HepG2 (cell line): ENCODE results near the gene DNAJB2. TPM values are rescaled to one million over a fixed set of nuclear protein-coding genes. Genes with fewer than 3 reads are reported as not detected.

Experiments used
- ATAD3A ChIP-seq: sonication (generic); formaldehyde crosslinking; IDR thresholded peaks from 2 replicates; pipeline ENCODE4 v1.4.0; 2020; ENCODE audit warnings: missing genetic modification reagents
- ATF1 ChIP-seq: IDR thresholded peaks from 2 replicates; pipeline ENCODE4 v1.6.1; 2016; ENCODE audit warnings: mild to moderate bottlenecking, control low read depth
- CBFB ChIP-seq: sonication (generic); formaldehyde crosslinking; IDR thresholded peaks from 2 replicates; pipeline ENCODE4 v1.4.0; 2020; ENCODE audit warnings: missing genetic modification reagents
- EP300 ChIP-seq, 3 experiments: sonication (generic) in 1 of 3; formaldehyde crosslinking in 1 of 3; IDR thresholded peaks; 2 replicates each; pipeline versions ENCODE4 v1.5.1 to v1.6.1; 2011 to 2020; ENCODE audit warnings: low read depth in 2 of 3, low read length in 2 of 3, borderline replicate concordance in 1 of 3, improper control_type of control experiment in 1 of 3, mild to moderate bottlenecking in 1 of 3, missing genetic modification reagents in 1 of 3, moderate library complexity in 1 of 3
- ERF ChIP-seq: IDR thresholded peaks from 2 replicates; pipeline ENCODE4 v1.6.1; 2018; ENCODE audit warnings: missing biosample characterization, missing genetic modification reagents
- FOXK2 ChIP-seq: fragments of 450-650 bp; IDR thresholded peaks from 2 replicates; pipeline ENCODE4 v1.6.1; 2016
- KMT2B ChIP-seq: IDR thresholded peaks from 2 replicates; pipeline ENCODE4 v1.6.1; 2016; ENCODE audit warnings: missing genetic modification reagents, missing compliant biosample characterization
- ONECUT2 ChIP-seq: sonication (generic); formaldehyde crosslinking; IDR thresholded peaks from 2 replicates; pipeline ENCODE4 v1.4.0; 2020; ENCODE audit warnings: missing genetic modification reagents
- PCBP2 ChIP-seq: fragments of 200-400 bp; formaldehyde crosslinking; optimal IDR thresholded peaks from 2 replicates; pipeline ENCODE3; 2018; ENCODE audit warnings: low read length, low read depth; ENCODE audit not compliant: poor library complexity, severe bottlenecking
- SMAD3 ChIP-seq: sonication (generic); formaldehyde crosslinking; IDR thresholded peaks from 2 replicates; pipeline ENCODE4 v1.4.0; 2020; ENCODE audit warnings: missing genetic modification reagents
- SRSF9 ChIP-seq: fragments of 200-400 bp; formaldehyde crosslinking; IDR thresholded peaks from 2 replicates; pipeline ENCODE4 v1.6.1; 2018; ENCODE audit warnings: borderline replicate concordance, mild to moderate bottlenecking, low read depth, low read length; ENCODE audit not compliant: insufficient read depth, poor library complexity, severe bottlenecking
- ZBTB21 ChIP-seq: sonication (generic); formaldehyde crosslinking; IDR thresholded peaks from 2 replicates; pipeline ENCODE4 v1.4.0; 2020; ENCODE audit warnings: missing genetic modification reagents
- ZNF101 ChIP-seq: sonication (generic); formaldehyde crosslinking; IDR thresholded peaks from 2 replicates; pipeline ENCODE4 v1.4.0; 2020; ENCODE audit warnings: mild to moderate bottlenecking, low read depth, missing genetic modification reagents, borderline replicate concordance
- ZNF180 ChIP-seq: sonication (generic); formaldehyde crosslinking; IDR thresholded peaks from 2 replicates; pipeline ENCODE4 v1.4.0; 2020; ENCODE audit warnings: low read depth, missing genetic modification reagents, borderline replicate concordance
- ZNF225 ChIP-seq: sonication (generic); formaldehyde crosslinking; IDR thresholded peaks from 2 replicates; pipeline ENCODE4 v1.4.0; 2020; ENCODE audit warnings: mild to moderate bottlenecking, missing genetic modification reagents
- ZNF274 ChIP-seq: sonication (generic); formaldehyde crosslinking; IDR thresholded peaks from 2 replicates; pipeline ENCODE4 v1.5.1; 2020; ENCODE audit warnings: mild to moderate bottlenecking, missing genetic modification reagents
- ZNF326 ChIP-seq: sonication (generic); formaldehyde crosslinking; IDR thresholded peaks from 2 replicates; pipeline ENCODE4 v1.4.0; 2020; ENCODE audit warnings: missing genetic modification reagents, borderline replicate concordance
- ZNF367 ChIP-seq: sonication (generic); formaldehyde crosslinking; IDR thresholded peaks from 2 replicates; pipeline ENCODE4 v1.4.0; 2020; ENCODE audit warnings: missing genetic modification reagents, borderline replicate concordance
- ZNF878 ChIP-seq: sonication (generic); formaldehyde crosslinking; IDR thresholded peaks from 2 replicates; pipeline ENCODE4 v1.8.1; 2023; ENCODE audit warnings: mild to moderate bottlenecking, missing genetic modification reagents, moderate library complexity
- ZNF883 ChIP-seq: sonication (generic); formaldehyde crosslinking; IDR thresholded peaks from 2 replicates; pipeline ENCODE4 v1.5.1; 2020; ENCODE audit warnings: mild to moderate bottlenecking, missing genetic modification reagents; ENCODE audit errors: not compliant biosample characterization
- polyA plus RNA-seq, 8 experiments: library from polyadenylated mRNA; depleted of rRNA in 3 of 8; stranded (reverse) in 7 of 8; unstranded in 1 of 8; fragments of >200 nt; fragmentation: Illumina TruSeq in 4 of 8; extraction: Trizol in 4 of 8; gene quantifications; 2 replicates each; pipeline versions ENCODE4 v1.2.1 to v1.2.3, GENCODE V29; 2011 to 2016; ENCODE audit warnings: low read depth in 4 of 8, missing spikeins in 1 of 8, mixed read lengths in 1 of 8; ENCODE audit not compliant: insufficient read depth in 1 of 8
- total RNA-seq, 5 experiments: library from RNA; depleted of rRNA; stranded (reverse); fragments of >200 nt; fragmentation: Illumina TruSeq; extraction: Trizol; gene quantifications; 2 replicates each; pipeline ENCODE4 v1.2.3, GENCODE V29; 2016; ENCODE audit warnings: low read depth in 1 of 5
- TF ChIP-seq, protein P1 (sequence below): IDR thresholded peaks from 2 replicates; pipeline ENCODE4 v1.6.1; 2012; ENCODE audit warnings: inconsistent platforms
- TF ChIP-seq, protein P2 (sequence below): sonication (generic); formaldehyde crosslinking; IDR thresholded peaks from one replicate; pipeline ENCODE4 v1.5.1; 2020; ENCODE audit warnings: mild to moderate bottlenecking, missing genetic modification reagents; ENCODE audit errors: not compliant biosample characterization

DNAJB2 gene
- total and polyA plus RNA-seq, 2 of the 13 experiments (the other 11 are each of a cell fraction or from before 2014, with no cell fraction given): 21.3 to 31.1 TPM

DNA sequence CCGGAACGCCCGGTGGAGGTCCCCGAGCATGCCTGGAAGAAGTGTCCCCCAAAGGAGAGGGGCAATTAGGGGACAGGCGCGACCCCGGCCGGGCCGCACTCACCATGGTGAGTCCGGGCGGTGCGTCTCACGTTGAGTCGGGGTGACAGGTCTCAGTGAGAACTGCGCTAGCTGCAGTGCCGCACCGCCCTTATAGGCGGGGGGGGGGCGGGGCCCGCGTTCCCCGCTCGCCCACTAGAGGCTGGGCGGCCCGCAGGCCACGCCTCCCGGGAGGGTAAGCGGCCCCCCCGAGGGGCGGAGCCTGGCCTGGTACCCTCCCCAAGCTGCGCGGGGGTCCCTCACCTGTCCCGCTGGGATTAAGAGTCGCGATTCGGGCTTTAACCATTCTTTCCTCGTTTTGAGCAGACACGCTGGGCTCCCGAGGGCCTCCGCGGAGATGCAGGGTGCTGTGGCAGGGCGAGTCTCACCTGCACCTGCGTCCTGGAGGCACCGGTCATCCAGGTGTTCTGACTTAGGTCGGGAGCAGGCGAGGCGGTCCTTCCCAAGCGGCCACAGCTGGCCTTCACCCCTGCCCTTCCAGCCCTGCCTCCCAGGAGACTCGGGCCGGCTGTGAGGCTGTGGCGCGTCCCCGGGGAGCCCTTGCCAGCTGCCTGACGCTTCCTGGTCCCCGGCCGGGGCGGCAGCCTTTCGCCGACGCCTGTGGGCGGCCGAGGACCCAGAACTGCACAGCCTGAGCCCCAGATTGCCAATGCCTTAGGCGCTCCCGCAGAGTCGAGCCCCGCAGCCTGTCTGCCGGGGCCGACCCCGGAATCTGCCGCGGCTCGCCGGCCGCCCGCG is 25.2 kb upstream of the DNAJB2 start, which contains the start of gene TUBA4A (continued):
- TF ChIP-seq ZNF367 (CRISPR knock-in tag): 0 out of 2 replicates have a peak, but pooled peaks have one; percentile 23
- TF ChIP-seq ZNF326: no peak
- no peak for TF ChIP-seq SRSF9
- TF ChIP-seq, protein P1, sequence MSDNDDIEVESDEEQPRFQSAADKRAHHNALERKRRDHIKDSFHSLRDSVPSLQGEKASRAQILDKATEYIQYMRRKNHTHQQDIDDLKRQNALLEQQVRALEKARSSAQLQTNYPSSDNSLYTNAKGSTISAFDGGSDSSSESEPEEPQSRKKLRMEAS: peak; percentile 60
- TF ChIP-seq ZNF101 (CRISPR knock-in tag): no peak
- no peak for TF ChIP-seq PCBP2
- TF ChIP-seq ZNF883 (CRISPR knock-in tag): peak; percentile 97
- no peak for TF ChIP-seq ATF1
- TF ChIP-seq ZBTB21 (CRISPR knock-in tag): no peak
- TF ChIP-seq, protein P2, sequence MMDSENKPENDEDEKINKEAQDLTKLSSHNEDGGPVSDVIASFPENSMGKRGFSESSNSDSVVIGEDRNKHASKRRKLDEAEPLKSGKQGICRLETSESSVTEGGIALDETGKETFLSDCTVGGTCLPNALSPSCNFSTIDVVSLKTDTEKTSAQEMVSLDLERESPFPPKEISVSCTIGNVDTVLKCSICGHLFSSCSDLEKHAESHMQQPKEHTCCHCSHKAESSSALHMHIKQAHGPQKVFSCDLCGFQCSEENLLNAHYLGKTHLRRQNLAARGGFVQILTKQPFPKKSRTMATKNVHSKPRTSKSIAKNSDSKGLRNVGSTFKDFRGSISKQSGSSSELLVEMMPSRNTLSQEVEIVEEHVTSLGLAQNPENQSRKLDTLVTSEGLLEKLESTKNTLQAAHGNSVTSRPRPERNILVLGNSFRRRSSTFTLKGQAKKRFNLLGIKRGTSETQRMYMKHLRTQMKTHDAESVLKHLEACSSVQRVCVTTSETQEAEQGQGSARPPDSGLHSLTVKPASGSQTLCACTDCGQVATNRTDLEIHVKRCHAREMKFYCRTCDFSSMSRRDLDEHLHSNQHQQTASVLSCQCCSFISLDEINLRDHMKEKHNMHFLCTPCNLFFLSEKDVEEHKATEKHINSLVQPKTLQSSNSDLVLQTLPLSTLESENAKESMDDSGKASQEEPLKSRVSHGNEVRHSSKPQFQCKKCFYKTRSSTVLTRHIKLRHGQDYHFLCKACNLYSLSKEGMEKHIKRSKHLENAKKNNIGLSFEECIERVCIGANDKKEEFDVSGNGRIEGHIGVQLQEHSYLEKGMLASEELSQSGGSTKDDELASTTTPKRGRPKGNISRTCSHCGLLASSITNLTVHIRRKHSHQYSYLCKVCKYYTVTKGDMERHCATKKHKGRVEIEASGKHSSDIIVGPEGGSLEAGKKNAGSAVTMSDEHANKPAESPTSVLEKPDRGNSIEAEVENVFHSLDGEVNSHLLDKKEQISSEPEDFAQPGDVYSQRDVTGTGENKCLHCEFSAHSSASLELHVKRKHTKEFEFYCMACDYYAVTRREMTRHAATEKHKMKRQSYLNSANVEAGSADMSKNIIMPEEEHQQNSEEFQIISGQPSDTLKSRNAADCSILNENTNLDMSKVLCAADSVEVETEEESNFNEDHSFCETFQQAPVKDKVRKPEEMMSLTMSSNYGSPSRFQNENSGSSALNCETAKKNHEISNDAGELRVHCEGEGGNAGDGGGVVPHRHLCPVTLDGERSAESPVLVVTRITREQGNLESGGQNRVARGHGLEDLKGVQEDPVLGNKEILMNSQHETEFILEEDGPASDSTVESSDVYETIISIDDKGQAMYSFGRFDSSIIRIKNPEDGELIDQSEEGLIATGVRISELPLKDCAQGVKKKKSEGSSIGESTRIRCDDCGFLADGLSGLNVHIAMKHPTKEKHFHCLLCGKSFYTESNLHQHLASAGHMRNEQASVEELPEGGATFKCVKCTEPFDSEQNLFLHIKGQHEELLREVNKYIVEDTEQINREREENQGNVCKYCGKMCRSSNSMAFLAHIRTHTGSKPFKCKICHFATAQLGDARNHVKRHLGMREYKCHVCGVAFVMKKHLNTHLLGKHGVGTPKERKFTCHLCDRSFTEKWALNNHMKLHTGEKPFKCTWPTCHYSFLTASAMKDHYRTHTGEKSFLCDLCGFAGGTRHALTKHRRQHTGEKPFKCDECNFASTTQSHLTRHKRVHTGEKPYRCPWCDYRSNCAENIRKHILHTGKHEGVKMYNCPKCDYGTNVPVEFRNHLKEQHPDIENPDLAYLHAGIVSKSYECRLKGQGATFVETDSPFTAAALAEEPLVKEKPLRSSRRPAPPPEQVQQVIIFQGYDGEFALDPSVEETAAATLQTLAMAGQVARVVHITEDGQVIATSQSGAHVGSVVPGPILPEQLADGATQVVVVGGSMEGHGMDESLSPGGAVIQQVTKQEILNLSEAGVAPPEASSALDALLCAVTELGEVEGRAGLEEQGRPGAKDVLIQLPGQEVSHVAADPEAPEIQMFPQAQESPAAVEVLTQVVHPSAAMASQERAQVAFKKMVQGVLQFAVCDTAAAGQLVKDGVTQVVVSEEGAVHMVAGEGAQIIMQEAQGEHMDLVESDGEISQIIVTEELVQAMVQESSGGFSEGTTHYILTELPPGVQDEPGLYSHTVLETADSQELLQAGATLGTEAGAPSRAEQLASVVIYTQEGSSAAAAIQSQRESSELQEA: peak; percentile 72
- no peak for TF ChIP-seq ATAD3A (CRISPR knock-in tag)
- TF ChIP-seq SMAD3: peak; percentile 38; the same call in 1 of the 2 replicates
- no peak for TF ChIP-seq EP300 (IDR thresholded peaks at IDR 0.05; ENCODE audit: low read depth in 2 of 2, low read length in 2 of 2)
- no peak for TF ChIP-seq EP300 (CRISPR knock-in tag; IDR thresholded peaks at IDR 0.05; ENCODE audit: borderline replicate concordance)
- TF ChIP-seq KMT2B (CRISPR knock-in tag): no peak
- no peak for TF ChIP-seq FOXK2
- TF ChIP-seq ZNF878 (CRISPR knock-in tag): no peak
- TF ChIP-seq CBFB (CRISPR knock-in tag): no peak
- TF ChIP-seq ZNF274 (CRISPR knock-in tag): peak; percentile 29; the same call in 1 of the 2 replicates
- TF ChIP-seq ONECUT2: no peak
- TF ChIP-seq ZNF225 (CRISPR knock-in tag): no peak; the same call in 1 of the 2 replicates
- peak; percentile 5 for TF ChIP-seq ERF (CRISPR knock-in tag)
- TF ChIP-seq ZNF180: no peak
